Stimulated activated effector memory CD8-positive, alpha-beta T cell treated with anti-CD3 and anti-CD28 coated beads, Interleukin-12 subunit alpha, Interleukin-12 subunit beta, amount 100 ng/mL, for 72 hours (primary cell): ENCODE measurements around the gene CD300H.
A peak's percentile ranks its signal among the peaks of the same experiment; 100 is the strongest.
"Not testable (repeated sequence)": the region's sequence is repeated elsewhere in the genome, so short reads cannot be mapped to it uniquely, and the experiment has no call there.

Source experiments
- ATAC-seq: fragments of 150-1000 bp; cut with Tn5 transposase; 2 replicates; pipeline ENCODE4 v1.10.0; 2021
- DNase-seq, 2 donors: peaks; one replicate each; pipeline ENCODE4 v3.0.0; 2021 to 2022; ENCODE audit warnings: low spot score in 2 of 2
- H3K27ac Mint-ChIP-seq: one replicate; pipeline ENCODE4 v1.8.0; 2022; ENCODE audit warnings: mild to moderate bottlenecking, mixed read lengths
- H3K36me3 Mint-ChIP-seq: one replicate; pipeline ENCODE4 v1.8.0; 2022; ENCODE audit warnings: mild to moderate bottlenecking, mixed read lengths
- H3K4me1 Mint-ChIP-seq: one replicate; pipeline ENCODE4 v1.8.0; 2022; ENCODE audit warnings: mixed read lengths
- H3K4me3 Mint-ChIP-seq: one replicate; pipeline ENCODE4 v1.8.0; 2022; ENCODE audit warnings: mild to moderate bottlenecking, mixed read lengths
- H3K9me3 Mint-ChIP-seq: one replicate; pipeline ENCODE4 v1.8.0; 2022; ENCODE audit warnings: mixed read lengths

Gene CD300H

DNA sequence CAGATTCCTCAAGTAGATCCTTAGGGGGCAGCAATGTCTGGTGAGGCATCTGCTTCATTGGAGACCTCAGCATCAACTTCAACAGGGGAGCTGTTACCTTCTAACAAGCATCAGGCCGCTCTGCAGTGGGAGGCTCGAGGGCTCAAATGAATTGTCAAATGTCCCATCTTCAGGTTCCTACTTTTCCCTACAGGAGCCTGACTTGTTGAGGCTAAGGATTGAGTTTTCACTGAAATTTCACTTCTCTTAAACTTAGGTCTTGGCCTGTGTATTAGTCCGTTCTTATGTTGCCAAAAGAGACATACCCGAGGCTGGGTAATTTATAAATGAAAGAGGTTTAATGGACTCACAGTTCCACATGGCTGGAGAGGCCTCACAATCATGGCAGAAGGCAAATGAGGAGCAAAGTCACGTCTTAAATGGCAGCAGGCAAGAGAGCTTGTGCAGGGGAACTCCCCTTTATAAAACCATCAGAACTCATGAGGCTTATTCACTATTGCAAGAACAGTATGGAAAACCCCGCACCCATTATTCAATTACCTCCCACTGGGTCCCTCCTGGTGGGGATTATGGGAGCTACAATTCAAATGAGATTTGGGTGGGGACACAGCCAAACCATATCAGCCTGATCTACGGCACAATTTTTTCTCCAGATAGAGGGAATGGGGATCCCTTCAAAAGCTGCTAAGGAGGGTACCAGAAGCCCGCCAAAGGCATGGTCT is 29.9 kb upstream of the CD300H start:
- DNase-seq (no peak), ATAC-seq (no peak)
- Mint-ChIP-seq H3K36me3 (no peaks in the 10 kb centered on the region), H3K4me3 (no peak overlapping the region), H3K4me1 (peaks cover 10% of the 10 kb centered on the region), H3K27ac (no peak overlapping the region), H3K9me3 (no peaks in the 10 kb centered on the region)

GRCh38 chr17:74595037-74595750 is 27.9 kb upstream of the CD300H start:
- Mint-ChIP-seq H3K9me3 (no peaks in the 10 kb centered on the region), H3K4me1 (peaks cover 15% of the 10 kb centered on the region), H3K36me3 (no peaks in the 10 kb centered on the region), H3K27ac (no peak overlapping the region), H3K4me3 (no peak overlapping the region)
- DNase-seq, result no peak
- no peak for ATAC-seq

DNA sequence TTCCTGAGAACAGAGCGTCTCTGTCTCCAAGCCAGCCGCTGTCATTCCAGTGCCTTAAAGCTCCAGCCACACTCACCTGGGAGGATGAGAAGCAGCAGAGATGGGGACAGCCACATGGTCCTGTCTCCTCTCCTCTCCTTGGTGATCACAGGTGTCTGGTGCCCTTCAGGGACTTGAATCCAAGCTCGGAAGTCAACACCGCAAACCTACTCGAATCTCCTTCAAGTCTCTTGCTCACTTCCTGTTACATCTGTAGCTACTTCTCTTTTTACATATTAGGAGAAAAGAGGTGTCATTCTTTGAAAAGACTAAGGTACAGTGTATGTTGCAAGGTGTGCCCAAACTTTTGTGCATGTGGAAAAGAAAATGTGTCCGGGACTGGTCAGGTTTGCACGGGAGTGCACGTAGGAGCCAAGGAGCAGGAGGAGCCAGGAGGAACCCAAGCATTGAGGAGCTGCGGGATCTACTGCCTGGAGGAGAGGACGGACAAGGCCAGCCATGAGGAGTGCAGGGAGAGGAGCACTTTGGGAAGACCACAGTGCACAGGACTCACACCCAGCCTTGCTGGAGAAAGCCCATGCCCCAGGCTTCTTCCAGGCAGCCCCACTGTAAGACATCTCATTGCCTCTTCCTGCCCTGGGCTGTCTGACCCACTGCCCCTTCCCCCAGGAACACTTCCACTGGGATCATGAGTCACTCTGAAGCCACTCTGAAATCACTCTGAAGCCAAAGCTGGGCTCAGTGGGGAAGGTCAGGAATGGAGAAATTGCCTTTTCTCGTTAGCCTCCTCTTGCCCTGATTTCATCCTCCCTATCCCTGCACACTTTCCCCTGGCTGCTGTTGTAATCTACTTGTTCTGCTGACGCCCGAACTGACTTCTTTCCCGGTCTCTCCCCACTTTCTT is 25.0 kb upstream of the CD300H start, which contains the start of gene CD300LD:
Gene CD300LD (minus strand): TSS at position 197 of the 904 bp plus-strand sequence. CDS start 81 bp downstream, at position 116.
- Mint-ChIP-seq H3K9me3 (no peaks in the 10 kb centered on the region), H3K4me1 (peaks cover 7% of the 10 kb centered on the region), H3K27ac (no peak within 1 kb of the TSS), H3K36me3 (no peaks in the 10 kb centered on the region), H3K4me3 (no peak within 1 kb of the TSS)
- ATAC-seq (no peak), DNase-seq (no peak)

GRCh38 chr17:74591503-74591902 is 24.2 kb upstream of the CD300H start:
- peaks cover 7% of the 10 kb centered on the region for H3K4me1 Mint-ChIP-seq
- H3K36me3 Mint-ChIP-seq, result no peaks in the 10 kb centered on the region
- H3K9me3 Mint-ChIP-seq, result no peaks in the 10 kb centered on the region
- H3K27ac Mint-ChIP-seq, result no peak overlapping the region
- no peak for DNase-seq
- ATAC-seq, result no peak
- no peak overlapping the region for H3K4me3 Mint-ChIP-seq

DNA sequence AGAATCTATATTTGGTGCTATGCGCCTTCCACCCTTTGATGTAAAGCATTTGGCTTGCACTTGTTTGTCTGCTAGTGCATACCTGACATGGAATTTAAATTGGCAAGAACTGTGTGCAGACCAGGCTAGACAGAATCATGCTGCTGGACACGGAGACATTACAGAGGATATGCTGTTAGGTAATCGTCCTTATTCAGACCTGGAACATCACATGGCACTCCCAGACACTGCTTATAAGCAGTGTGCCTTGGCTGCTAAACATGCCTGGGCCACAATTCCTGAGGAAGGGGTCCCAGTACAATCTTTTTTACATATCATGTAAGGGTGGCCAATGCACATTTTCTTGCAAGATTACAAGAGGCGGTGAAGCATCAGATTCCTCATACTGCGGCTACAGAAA is 18.4 kb upstream of the CD300H start:
- Mint-ChIP-seq H3K36me3 (no peaks in the 10 kb centered on the region), H3K4me1 (no peaks in the 10 kb centered on the region), H3K27ac (no peak overlapping the region), H3K9me3 (no peaks in the 10 kb centered on the region), H3K4me3 (no peak overlapping the region)
- no peak for DNase-seq
- no peak for ATAC-seq

DNA sequence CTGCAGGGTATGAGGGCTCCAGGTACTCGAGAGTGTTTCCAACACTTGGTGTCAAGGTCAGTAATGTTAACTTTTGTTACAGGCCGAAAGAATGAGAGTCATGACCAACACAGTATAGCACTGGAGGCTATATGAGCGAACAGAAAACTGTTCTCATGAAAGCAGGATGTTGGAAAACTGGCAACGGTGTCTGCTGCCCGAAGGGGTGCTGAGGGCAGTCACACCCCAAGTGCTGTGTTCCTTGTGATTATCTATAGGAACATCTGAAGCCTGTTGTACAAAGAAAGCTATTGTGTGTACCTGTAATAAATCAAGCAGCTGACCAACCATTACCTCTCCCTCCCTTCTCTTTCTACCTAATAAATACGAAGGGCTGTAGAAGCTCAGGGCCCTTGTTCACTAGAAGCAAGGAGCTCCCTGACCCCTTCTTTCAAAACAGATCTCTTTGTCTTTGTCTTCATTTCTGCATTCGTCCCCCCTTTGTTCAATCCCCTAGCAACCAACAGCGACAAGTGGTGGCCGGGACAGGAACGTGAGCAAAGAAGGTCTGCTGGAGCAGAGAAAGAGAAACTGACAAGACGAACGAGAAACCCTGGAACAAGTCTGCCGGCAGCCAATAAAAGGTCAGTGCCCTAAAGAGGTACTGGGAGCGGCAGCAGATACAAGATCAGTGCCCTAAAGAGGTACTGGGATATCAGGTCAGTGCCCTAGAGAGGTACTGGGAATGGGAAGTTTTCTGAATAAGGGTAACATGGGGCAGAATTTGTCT is 17.2 kb upstream of the CD300H start:
- DNase-seq, result no peak
- ATAC-seq, result no peak
- Mint-ChIP-seq H3K4me3 (no peak overlapping the region), H3K27ac (no peak overlapping the region), H3K36me3 (no peaks in the 10 kb centered on the region), H3K9me3 (no peaks in the 10 kb centered on the region), H3K4me1 (peaks cover under 1% of the 10 kb centered on the region)

- ATAC-seq (no peak), DNase-seq (no peak)
- H3K36me3 Mint-ChIP-seq, result no peaks in the 10 kb centered on the region
- no peak overlapping the region for H3K27ac Mint-ChIP-seq
- no peaks in the 10 kb centered on the region for H3K9me3 Mint-ChIP-seq
- H3K4me1 Mint-ChIP-seq, result peaks cover 6% of the 10 kb centered on the region
- no peak overlapping the region for H3K4me3 Mint-ChIP-seq
These were observed 15.3 kb upstream of the CD300H start for GRCh38 chr17:74582633-74583032.

DNA sequence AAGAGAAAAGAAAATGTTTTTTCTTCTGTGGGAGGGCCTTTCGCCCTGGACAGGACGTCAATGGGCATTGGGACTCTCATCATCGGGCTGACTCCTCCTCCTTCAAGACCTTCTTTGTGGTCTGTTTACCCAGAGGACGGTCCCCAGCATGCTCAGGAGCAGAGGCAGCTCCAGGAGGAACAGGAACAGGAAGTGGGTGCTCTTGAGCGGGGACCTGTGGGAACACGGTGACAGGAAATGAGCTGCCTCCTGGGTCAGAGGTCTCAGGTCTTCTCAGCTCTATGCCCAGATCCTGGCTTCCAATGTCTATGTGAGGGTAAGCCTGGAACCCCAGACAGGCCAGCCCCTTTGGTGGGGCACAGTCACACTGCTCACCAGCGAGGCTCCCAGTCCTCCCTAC is 12.6 kb upstream of the CD300H start:
- H3K27ac Mint-ChIP-seq, result no peak overlapping the region
- no peaks in the 10 kb centered on the region for H3K9me3 Mint-ChIP-seq
- no peaks in the 10 kb centered on the region for H3K36me3 Mint-ChIP-seq
- DNase-seq (no peak), ATAC-seq (no peak)
- no peak overlapping the region for H3K4me3 Mint-ChIP-seq
- peaks cover 6% of the 10 kb centered on the region for H3K4me1 Mint-ChIP-seq

GRCh38 chr17:74578979-74579378 is 11.7 kb upstream of the CD300H start:
- no peak for DNase-seq
- Mint-ChIP-seq H3K36me3 (no peaks in the 10 kb centered on the region), H3K4me1 (peaks cover 6% of the 10 kb centered on the region), H3K27ac (peak overlapping the region; percentile 13), H3K4me3 (no peak overlapping the region), H3K9me3 (no peaks in the 10 kb centered on the region)
- no peak for ATAC-seq

DNA sequence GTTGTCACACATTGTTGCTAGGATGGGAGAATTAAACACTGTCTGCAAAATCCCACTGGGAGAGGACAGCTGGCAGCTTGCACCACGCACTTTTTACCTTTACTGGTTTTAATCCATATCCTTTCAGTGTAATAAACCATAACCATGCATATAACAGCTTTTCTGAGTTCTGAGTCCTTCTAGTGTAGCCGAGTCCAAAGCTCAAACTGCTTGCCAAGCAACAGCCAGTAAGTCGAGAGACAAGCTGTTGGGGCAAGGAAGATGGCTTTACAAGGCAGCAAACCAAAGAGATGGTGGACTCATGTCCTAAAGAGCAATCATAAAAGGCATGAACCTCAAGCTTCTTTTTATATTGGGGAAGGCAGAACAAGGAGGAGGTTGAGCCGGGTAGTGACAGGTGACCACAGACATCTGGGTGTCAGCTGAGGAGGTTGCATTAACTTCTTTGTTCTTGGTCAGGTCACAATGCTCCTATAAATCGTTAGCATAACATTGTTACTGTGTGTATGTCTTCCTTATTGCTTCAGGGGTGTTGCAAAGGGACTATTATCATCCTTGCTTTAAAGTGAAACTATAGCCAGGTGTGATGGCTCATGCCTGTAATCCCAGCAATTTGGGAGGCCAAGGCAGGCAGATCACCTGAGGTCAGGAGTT is 7.3 kb upstream of the CD300H start:
- H3K4me3 Mint-ChIP-seq, result no peak overlapping the region
- no peaks in the 10 kb centered on the region for H3K9me3 Mint-ChIP-seq
- ATAC-seq, result no peak
- no peak overlapping the region for H3K27ac Mint-ChIP-seq
- DNase-seq, result no peak
- no peaks in the 10 kb centered on the region for H3K36me3 Mint-ChIP-seq
- H3K4me1 Mint-ChIP-seq, result peaks cover 6% of the 10 kb centered on the region

GRCh38 chr17:74573635-74574034 is 6.3 kb upstream of the CD300H start:
- H3K4me1 Mint-ChIP-seq, DNase-seq, H3K27ac Mint-ChIP-seq, H3K4me3 Mint-ChIP-seq, H3K9me3 Mint-ChIP-seq, H3K36me3 Mint-ChIP-seq, ATAC-seq: not testable (repeated sequence)

GRCh38 chr17:74573169-74573568 is 5.9 kb upstream of the CD300H start:
- Mint-ChIP-seq H3K9me3 (no peaks in the 10 kb centered on the region), H3K27ac (no peak overlapping the region)
- ATAC-seq, result no peak

DNA sequence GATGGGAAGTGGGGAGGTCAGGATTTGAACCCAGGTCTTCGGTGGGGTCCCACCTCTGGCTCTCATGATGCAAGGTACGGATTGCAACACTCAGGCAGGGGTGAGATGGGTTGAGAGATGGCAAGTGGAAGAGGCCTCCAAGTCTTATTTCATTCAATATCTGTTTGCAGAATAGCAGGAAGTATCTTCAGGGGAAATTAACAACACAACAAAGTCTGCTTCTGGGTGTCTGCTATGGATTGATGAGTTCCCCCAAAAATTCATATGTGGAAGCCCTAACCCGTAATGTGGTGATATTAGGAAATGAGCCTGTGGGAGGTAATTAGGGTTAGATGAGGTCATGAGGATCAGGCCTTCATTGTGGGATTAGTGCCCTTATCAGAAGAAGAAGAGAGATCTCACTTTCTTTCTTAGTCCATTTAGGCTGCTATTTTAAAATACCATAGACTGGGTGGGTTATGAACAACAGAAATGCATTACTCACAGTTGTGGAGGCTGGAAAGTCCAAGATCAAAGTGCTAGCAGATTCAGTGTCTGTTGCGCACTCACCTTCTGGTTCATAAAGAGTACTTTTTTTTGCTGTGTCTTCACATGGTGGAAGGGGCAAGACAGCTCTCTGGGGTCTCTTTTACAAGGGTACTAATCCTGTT is 4.4 kb upstream of the CD300H start:
- DNase-seq (no peak), ATAC-seq (no peak)
- Mint-ChIP-seq H3K4me3 (no peak overlapping the region), H3K9me3 (no peaks in the 10 kb centered on the region), H3K36me3 (no peaks in the 10 kb centered on the region), H3K4me1 (peaks cover 12% of the 10 kb centered on the region), H3K27ac (no peak overlapping the region)

More at GRCh38 chr17:74573169-74573568, 5.9 kb upstream of the CD300H start:
- H3K4me3 Mint-ChIP-seq, result no peak overlapping the region
- no peaks in the 10 kb centered on the region for H3K36me3 Mint-ChIP-seq
- H3K4me1 Mint-ChIP-seq, result peaks cover 10% of the 10 kb centered on the region
- DNase-seq, result no peak
